ENCODE data around the gene MICU1.

DNA sequence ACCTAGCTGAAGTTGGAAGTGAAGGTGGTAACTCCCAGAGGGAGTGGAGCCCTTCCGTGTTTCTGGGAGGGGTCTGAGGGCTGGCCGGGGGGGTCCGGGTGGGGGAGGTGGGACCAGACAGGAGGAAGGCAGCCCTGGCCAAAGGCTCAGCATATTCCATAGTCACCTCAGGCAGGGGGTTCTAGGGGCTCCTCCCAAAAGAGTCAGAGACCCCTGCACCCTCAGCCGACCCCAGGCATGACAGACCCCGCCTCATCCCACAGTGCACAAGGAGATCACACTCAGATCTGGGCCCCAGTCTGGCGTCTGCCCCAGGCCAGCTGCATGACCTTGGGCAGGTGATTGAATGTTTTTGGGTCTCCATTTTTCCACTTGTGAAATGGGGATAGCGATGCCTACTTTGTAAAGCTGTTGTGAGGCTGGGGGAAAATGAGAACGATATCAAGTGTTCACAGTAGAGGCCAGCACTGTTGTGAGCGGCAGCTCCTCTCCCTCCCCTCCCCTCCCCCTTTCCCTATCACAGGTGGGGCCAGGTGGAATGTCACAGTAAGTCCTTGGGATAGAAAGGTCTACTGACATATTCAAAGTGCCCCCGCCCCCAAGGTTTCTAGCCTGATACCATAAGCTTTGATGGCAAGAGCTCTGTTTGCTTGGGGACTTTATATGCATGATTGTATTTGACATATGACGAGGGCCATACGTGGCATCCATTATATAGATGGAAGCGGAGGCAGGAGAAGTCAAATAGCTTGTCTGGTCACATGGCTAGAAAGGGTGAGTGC is 304.4 kb downstream of the MICU1 start:
- TF ChIP-seq EZH2 (IDR thresholded peaks at IDR 0.05; ENCODE audit: insufficient read depth, low read length) = no peak
- TF ChIP-seq, protein P1, sequence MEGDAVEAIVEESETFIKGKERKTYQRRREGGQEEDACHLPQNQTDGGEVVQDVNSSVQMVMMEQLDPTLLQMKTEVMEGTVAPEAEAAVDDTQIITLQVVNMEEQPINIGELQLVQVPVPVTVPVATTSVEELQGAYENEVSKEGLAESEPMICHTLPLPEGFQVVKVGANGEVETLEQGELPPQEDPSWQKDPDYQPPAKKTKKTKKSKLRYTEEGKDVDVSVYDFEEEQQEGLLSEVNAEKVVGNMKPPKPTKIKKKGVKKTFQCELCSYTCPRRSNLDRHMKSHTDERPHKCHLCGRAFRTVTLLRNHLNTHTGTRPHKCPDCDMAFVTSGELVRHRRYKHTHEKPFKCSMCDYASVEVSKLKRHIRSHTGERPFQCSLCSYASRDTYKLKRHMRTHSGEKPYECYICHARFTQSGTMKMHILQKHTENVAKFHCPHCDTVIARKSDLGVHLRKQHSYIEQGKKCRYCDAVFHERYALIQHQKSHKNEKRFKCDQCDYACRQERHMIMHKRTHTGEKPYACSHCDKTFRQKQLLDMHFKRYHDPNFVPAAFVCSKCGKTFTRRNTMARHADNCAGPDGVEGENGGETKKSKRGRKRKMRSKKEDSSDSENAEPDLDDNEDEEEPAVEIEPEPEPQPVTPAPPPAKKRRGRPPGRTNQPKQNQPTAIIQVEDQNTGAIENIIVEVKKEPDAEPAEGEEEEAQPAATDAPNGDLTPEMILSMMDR (IDR thresholded peaks at IDR 0.05; ENCODE audit: insufficient read depth, low read depth, low read length) = no peak

Data from astrocyte (in vitro differentiated cells and primary cell).